Keratinocyte (primary cell): Measurements from ENCODE around the gene PDE4C. TPM values are rescaled to one million over a fixed set of nuclear protein-coding genes. Genes with fewer than 3 reads are reported as not detected.

ENCODE experiments used
- DNase-seq: peaks from one replicate; pipeline ENCODE4 v3.0.0-alpha.2; 2011; ENCODE audit warnings: low read depth, missing footprints, low spot score
- FAIRE-seq: peaks from 2 replicates; lab custom pipeline; 2011; peaks lifted over from hg19 to GRCh38; lab: Jason Lieb, UNC
- H2AFZ ChIP-seq: 2 replicates; pipeline ENCODE4 v1.6.0; 2012; ENCODE audit warnings: low read length, control low read depth, inconsistent platforms; ENCODE audit not compliant: control insufficient read depth
- H3K27ac ChIP-seq: 2 replicates; pipeline ENCODE4 v1.5.1; 2011; ENCODE audit warnings: low read length; ENCODE audit not compliant: control insufficient read depth, insufficient read depth
- H3K27me3 ChIP-seq: 3 replicates; pipeline ENCODE4 v1.6.0; 2011; ENCODE audit warnings: low read length; ENCODE audit not compliant: control insufficient read depth, insufficient read depth; ENCODE audit errors: extremely low read depth
- H3K36me3 ChIP-seq, 2 experiments: 2 replicates in 1 of 2; 3 replicates in 1 of 2; pipeline ENCODE4 v1.5.1; 2011; ENCODE audit warnings: low read length in 2 of 2, mild to moderate bottlenecking in 1 of 2; ENCODE audit not compliant: control insufficient read depth in 2 of 2, insufficient read depth in 2 of 2; ENCODE audit errors: extremely low read depth in 1 of 2
- H3K4me1 ChIP-seq: 3 replicates; pipeline ENCODE4 v1.5.1; 2011; ENCODE audit warnings: low read length; ENCODE audit not compliant: control insufficient read depth, insufficient read depth; ENCODE audit errors: extremely low read depth
- H3K4me2 ChIP-seq: 3 replicates; pipeline ENCODE4 v1.6.0; 2011; ENCODE audit warnings: low read depth, low read length; ENCODE audit not compliant: control insufficient read depth, insufficient read depth; ENCODE audit errors: extremely low read depth
- H3K4me3 ChIP-seq, 3 experiments: fragments of 200-600 bp in 1 of 3; sonication (generic) in 1 of 3; 2 replicates in 2 of 3; 3 replicates in 1 of 3; pipeline ENCODE4 v1.5.1; 2011 to 2016; ENCODE audit warnings: low read length in 3 of 3, mild to moderate bottlenecking in 3 of 3, control low read depth in 2 of 3, inconsistent platforms in 1 of 3, low read depth in 1 of 3, mixed read lengths in 1 of 3, mixed run types in 1 of 3, moderate library complexity in 1 of 3; ENCODE audit not compliant: control insufficient read depth in 2 of 3, insufficient read depth in 2 of 3; ENCODE audit errors: extremely low read depth in 1 of 3
- H3K79me2 ChIP-seq: 2 replicates; pipeline ENCODE4 v1.6.0; 2012; ENCODE audit warnings: low read length; ENCODE audit not compliant: control insufficient read depth, insufficient read depth
- H3K9ac ChIP-seq: 3 replicates; pipeline ENCODE4 v1.6.0; 2011; ENCODE audit warnings: low read length; ENCODE audit not compliant: control insufficient read depth, insufficient read depth; ENCODE audit errors: extremely low read depth
- H3K9me1 ChIP-seq: 3 replicates; pipeline ENCODE4 v1.6.0; 2011; ENCODE audit warnings: low read length; ENCODE audit not compliant: control insufficient read depth, insufficient read depth; ENCODE audit errors: extremely low read depth
- H3K9me3 ChIP-seq: 2 replicates; pipeline ENCODE4 v1.5.1; 2012; ENCODE audit warnings: low read depth, low read length; ENCODE audit not compliant: control insufficient read depth
- H4K20me1 ChIP-seq: 3 replicates; pipeline ENCODE4 v1.6.0; 2011; ENCODE audit warnings: low read length; ENCODE audit not compliant: control insufficient read depth, insufficient read depth; ENCODE audit errors: extremely low read depth
- CTCF ChIP-seq, 3 experiments: IDR thresholded peaks in 1 of 3; conservative IDR thresholded peaks in 1 of 3; optimal IDR thresholded peaks in 1 of 3; 2 replicates in 2 of 3; 3 replicates in 1 of 3; pipeline versions ENCODE3 to v1.5.1; 2011; ENCODE audit warnings: low read length in 3 of 3, mild to moderate bottlenecking in 3 of 3, moderate library complexity in 2 of 3, control low read depth in 1 of 3, inconsistent platforms in 1 of 3; ENCODE audit not compliant: insufficient read depth in 2 of 3; ENCODE audit errors: extremely low read depth in 1 of 3
- EZH2 ChIP-seq: IDR thresholded peaks from one replicate; pipeline ENCODE4 v1.6.1; 2012; ENCODE audit warnings: inconsistent platforms, mild to moderate bottlenecking, low read length, moderate library complexity
- dilution Hi-C: fragments of 300-500 bp; cut with MboI; formaldehyde crosslinking; loops from one replicate; pipeline ENCODE4 v1.7.0; 2020; ENCODE audit warnings: low sequenced_read_pairs; ENCODE audit not compliant: extremely low pct_ligation_motif_present
- polyA plus RNA-seq, 5 experiments: library from polyadenylated mRNA; depleted of rRNA in 3 of 5; stranded (reverse) in 3 of 5; stranded (forward) in 1 of 5; unstranded in 1 of 5; fragments of >200 nt; gene quantifications; 1 replicate in 1 of 5; 2 replicates in 3 of 5; 3 replicates in 1 of 5; pipeline versions ENCODE4 v1.2.1 to v1.2.3, GENCODE V29; 2011 to 2012; ENCODE audit warnings: missing spikeins in 2 of 5, low read depth in 1 of 5, low replicate concordance in 1 of 5

PDE4C gene
- polyA plus RNA-seq, 1 donor (not counting 4 experiments of a cell fraction or from before 2014, with no cell fraction given) = not detected

- dilution Hi-C loops = no loop called here
- FAIRE-seq (no peak), DNase-seq (no peak)
- Histone ChIP-seq H3K9ac (no peak overlapping the region), H3K27ac (no peak overlapping the region), H3K9me3 (no peaks in the 10 kb centered on the region), H2AFZ (no peak overlapping the region), H3K4me1 (no peaks in the 10 kb centered on the region), H3K9me1 (no peaks in the 10 kb centered on the region), H3K36me3 (no peaks in the 10 kb centered on the region), H3K4me2 (no peak overlapping the region), H3K79me2 (no peaks in the 10 kb centered on the region), H4K20me1 (no peaks in the 10 kb centered on the region), H3K4me3 (no peak overlapping the region), H3K27me3 (no peaks in the 10 kb centered on the region)
- no peak for TF ChIP-seq EZH2
- no peak for TF ChIP-seq CTCF (optimal IDR thresholded peaks at IDR 0.05 in 1 of 3, IDR thresholded peaks at IDR 0.05 in 1 of 3, conservative IDR thresholded peaks at IDR 0.05 in 1 of 3; ENCODE audit: extremely low read depth in 1 of 3, insufficient read depth in 2 of 3, low read length in 3 of 3)
These were observed 38.1 kb upstream of the PDE4C start for GRCh38 chr19:18264137-18264854.

- H3K79me2 ChIP-seq = no peaks in the 10 kb centered on the region
- H3K4me1 ChIP-seq = no peaks in the 10 kb centered on the region
- dilution Hi-C loops = no loop called here
- no peak overlapping the region for H3K9ac ChIP-seq
- no peak for DNase-seq
- FAIRE-seq = no peak
- no peaks in the 10 kb centered on the region for H3K27me3 ChIP-seq
- no peak overlapping the region for H3K27ac ChIP-seq
- H4K20me1 ChIP-seq = no peaks in the 10 kb centered on the region
- no peak overlapping the region for H3K4me3 ChIP-seq
- H3K36me3 ChIP-seq = no peaks in the 10 kb centered on the region
- H3K9me3 ChIP-seq = no peaks in the 10 kb centered on the region
- H3K4me2 ChIP-seq = no peak overlapping the region
- TF ChIP-seq EZH2 = no peak
- no peak for TF ChIP-seq CTCF (optimal IDR thresholded peaks at IDR 0.05 in 1 of 3, IDR thresholded peaks at IDR 0.05 in 1 of 3, conservative IDR thresholded peaks at IDR 0.05 in 1 of 3; ENCODE audit: extremely low read depth in 1 of 3, insufficient read depth in 2 of 3, low read length in 3 of 3)
- H3K9me1 ChIP-seq = no peaks in the 10 kb centered on the region
- no peak overlapping the region for H2AFZ ChIP-seq
These were observed 37.3 kb upstream of the PDE4C start for GRCh38 chr19:18263324-18264136.
